Effector memory CD4-positive, alpha-beta T cell (primary cell): ENCODE measurements around the gene DTX4.

Experiments used
- DNase-seq, 3 donors: peaks; one replicate each; pipeline ENCODE4 v3.0.0-alpha.2; 2020
- H3K27ac ChIP-seq: 2 replicates; pipeline ENCODE4 v1.7.0; 2013; ENCODE audit warnings: mild to moderate bottlenecking, low read length, moderate library complexity; ENCODE audit not compliant: insufficient read depth, poor library complexity, severe bottlenecking
- H3K27me3 ChIP-seq: replicated peaks from 2 replicates; pipeline ENCODE4 v1.7.0; 2013; ENCODE audit warnings: mild to moderate bottlenecking, low read length; ENCODE audit not compliant: insufficient read depth, control insufficient read depth, poor library complexity, severe bottlenecking
- H3K36me3 ChIP-seq: 2 replicates; pipeline ENCODE4 v1.7.0; 2013; ENCODE audit warnings: mild to moderate bottlenecking, low read length, moderate library complexity; ENCODE audit not compliant: control insufficient read depth, insufficient read depth
- H3K4me1 ChIP-seq: 2 replicates; pipeline ENCODE4 v1.7.0; 2013; ENCODE audit warnings: low read length, mild to moderate bottlenecking; ENCODE audit not compliant: control insufficient read depth, insufficient read depth, poor library complexity, severe bottlenecking
- H3K4me3 ChIP-seq: 2 replicates; pipeline ENCODE4 v1.7.0; 2013; ENCODE audit warnings: low read length, low read depth, mild to moderate bottlenecking; ENCODE audit not compliant: insufficient read depth, poor library complexity, severe bottlenecking
- H3K9me3 ChIP-seq: 2 replicates; pipeline ENCODE4 v1.7.0; 2013; ENCODE audit warnings: mild to moderate bottlenecking, low read length, moderate library complexity; ENCODE audit not compliant: control insufficient read depth

Gene DTX4

GRCh38 chr11:59216641-59217564 is 45.0 kb downstream of the DTX4 start:
- Histone ChIP-seq H3K36me3 (no peaks in the 10 kb centered on the region), H3K4me1 (no peaks in the 10 kb centered on the region), H3K27me3 (no peaks in the 10 kb centered on the region), H3K9me3 (no peaks in the 10 kb centered on the region), H3K4me3 (no peak overlapping the region), H3K27ac (no peak overlapping the region)
- no peak for DNase-seq

GRCh38 chr11:59218319-59218718 is 46.4 kb downstream of the DTX4 start:
- no peaks in the 10 kb centered on the region for H3K27me3 ChIP-seq
- H3K4me3 ChIP-seq: no peak overlapping the region
- H3K36me3 ChIP-seq: no peaks in the 10 kb centered on the region
- H3K4me1 ChIP-seq: no peaks in the 10 kb centered on the region
- H3K27ac ChIP-seq: no peak overlapping the region
- no peak for DNase-seq
- no peaks in the 10 kb centered on the region for H3K9me3 ChIP-seq

GRCh38 chr11:59218893-59219292 is 47.0 kb downstream of the DTX4 start:
- no peak for DNase-seq
- H3K27me3 ChIP-seq: no peaks in the 10 kb centered on the region
- H3K4me1 ChIP-seq: no peaks in the 10 kb centered on the region
- no peaks in the 10 kb centered on the region for H3K9me3 ChIP-seq
- H3K36me3 ChIP-seq: no peaks in the 10 kb centered on the region
- H3K4me3 ChIP-seq: no peak overlapping the region
- H3K27ac ChIP-seq: no peak overlapping the region

- DNase-seq: no peak
- H3K27me3 ChIP-seq: no peaks in the 10 kb centered on the region
- H3K9me3 ChIP-seq: no peaks in the 10 kb centered on the region
- H3K4me1 ChIP-seq: no peaks in the 10 kb centered on the region
- no peak overlapping the region for H3K27ac ChIP-seq
- H3K4me3 ChIP-seq: no peak overlapping the region
- no peaks in the 10 kb centered on the region for H3K36me3 ChIP-seq
Observed at GRCh38 chr11:59219836-59220235, 47.9 kb downstream of the DTX4 start.

- Histone ChIP-seq H3K9me3 (no peaks in the 10 kb centered on the region), H3K4me3 (no peak overlapping the region)
- DNase-seq: no peak
Observed at GRCh38 chr11:59221441-59221840, 49.5 kb downstream of the DTX4 start.

GRCh38 chr11:59222464-59223060 is 50.6 kb downstream of the DTX4 start:
- no peak for DNase-seq
- H3K4me3 ChIP-seq: no peak overlapping the region
- no peak overlapping the region for H3K27ac ChIP-seq
- H3K27me3 ChIP-seq: no peaks in the 10 kb centered on the region
- H3K4me1 ChIP-seq: no peaks in the 10 kb centered on the region
- no peaks in the 10 kb centered on the region for H3K9me3 ChIP-seq
- H3K36me3 ChIP-seq: no peaks in the 10 kb centered on the region

More at GRCh38 chr11:59221441-59221840, 49.5 kb downstream of the DTX4 start:
- Histone ChIP-seq H3K27me3 (no peaks in the 10 kb centered on the region), H3K4me1 (no peaks in the 10 kb centered on the region), H3K36me3 (no peaks in the 10 kb centered on the region), H3K27ac (no peak overlapping the region)

GRCh38 chr11:59223177-59223576 is 51.2 kb downstream of the DTX4 start:
- Histone ChIP-seq H3K9me3 (no peaks in the 10 kb centered on the region), H3K27me3 (no peaks in the 10 kb centered on the region), H3K4me1 (no peaks in the 10 kb centered on the region), H3K4me3 (no peak overlapping the region), H3K27ac (no peak overlapping the region), H3K36me3 (no peaks in the 10 kb centered on the region)
- no peak for DNase-seq

GRCh38 chr11:59223611-59224010 is 51.7 kb downstream of the DTX4 start:
- Histone ChIP-seq H3K36me3 (no peaks in the 10 kb centered on the region), H3K27ac (no peak overlapping the region), H3K27me3 (no peaks in the 10 kb centered on the region), H3K4me1 (no peaks in the 10 kb centered on the region), H3K4me3 (no peak overlapping the region), H3K9me3 (no peaks in the 10 kb centered on the region)
- no peak for DNase-seq

- no peak for DNase-seq
- no peaks in the 10 kb centered on the region for H3K9me3 ChIP-seq
Observed at GRCh38 chr11:59224351-59224928, 52.5 kb downstream of the DTX4 start.

GRCh38 chr11:59225017-59225416 is 53.1 kb downstream of the DTX4 start:
- Histone ChIP-seq H3K36me3 (no peaks in the 10 kb centered on the region), H3K27me3 (no peaks in the 10 kb centered on the region), H3K27ac (no peak overlapping the region), H3K4me3 (no peak overlapping the region), H3K4me1 (no peaks in the 10 kb centered on the region), H3K9me3 (no peaks in the 10 kb centered on the region)
- no peak for DNase-seq

More at GRCh38 chr11:59224351-59224928, 52.5 kb downstream of the DTX4 start:
- Histone ChIP-seq H3K27ac (no peak overlapping the region), H3K4me1 (no peaks in the 10 kb centered on the region), H3K36me3 (no peaks in the 10 kb centered on the region), H3K27me3 (no peaks in the 10 kb centered on the region), H3K4me3 (no peak overlapping the region)
